ENCODE data around the gene MARK1.

The MARK1 gene

GRCh38 chr1:220692436-220693228, 164.7 kb downstream of the MARK1 start:
- peak; percentile 72 for DNase-seq

- no peak for DNase-seq
These were observed 167.0 kb downstream of the MARK1 start for GRCh38 chr1:220694866-220695382.

GRCh38 chr1:220695426-220695825, 167.5 kb downstream of the MARK1 start:
- DNase-seq = no peak

GRCh38 chr1:220696226-220696862, 168.4 kb downstream of the MARK1 start:
- DNase-seq = no peak

- DNase-seq = peak; percentile 76
These were observed 168.9 kb downstream of the MARK1 start for GRCh38 chr1:220696863-220697231.

GRCh38 chr1:220697326-220697725, 169.4 kb downstream of the MARK1 start:
- DNase-seq = no peak

GRCh38 chr1:220698607-220699016, 170.7 kb downstream of the MARK1 start:
- DNase-seq = no peak

GRCh38 chr1:220699044-220699443, 171.1 kb downstream of the MARK1 start:
- DNase-seq = no peak

- no peak for DNase-seq
These were observed 172.7 kb downstream of the MARK1 start for GRCh38 chr1:220700556-220701179.

- no peak for DNase-seq
These were observed 174.0 kb downstream of the MARK1 start for GRCh38 chr1:220701974-220702373.

GRCh38 chr1:220702733-220703270, 174.9 kb downstream of the MARK1 start:
- no peak for DNase-seq

- no peak for DNase-seq
These were observed 175.4 kb downstream of the MARK1 start for GRCh38 chr1:220703305-220703704.

GRCh38 chr1:220705782-220706181, 177.8 kb downstream of the MARK1 start:
- no peak for DNase-seq

GRCh38 chr1:220706480-220706879, 178.5 kb downstream of the MARK1 start:
- DNase-seq = no peak

GRCh38 chr1:220707160-220707559, 179.2 kb downstream of the MARK1 start:
- no peak for DNase-seq

GRCh38 chr1:220708244-220708643, 180.3 kb downstream of the MARK1 start:
- no peak for DNase-seq

GRCh38 chr1:220708936-220709801, 181.2 kb downstream of the MARK1 start:
- DNase-seq = no peak

- no peak for DNase-seq
These were observed 182.4 kb downstream of the MARK1 start for GRCh38 chr1:220710333-220710732.

- no peak for DNase-seq
These were observed 183.3 kb downstream of the MARK1 start for GRCh38 chr1:220711056-220711809.

All from EL (cell line).